ENCODE measurements around the gene CA11.

CA11 gene

DNA sequence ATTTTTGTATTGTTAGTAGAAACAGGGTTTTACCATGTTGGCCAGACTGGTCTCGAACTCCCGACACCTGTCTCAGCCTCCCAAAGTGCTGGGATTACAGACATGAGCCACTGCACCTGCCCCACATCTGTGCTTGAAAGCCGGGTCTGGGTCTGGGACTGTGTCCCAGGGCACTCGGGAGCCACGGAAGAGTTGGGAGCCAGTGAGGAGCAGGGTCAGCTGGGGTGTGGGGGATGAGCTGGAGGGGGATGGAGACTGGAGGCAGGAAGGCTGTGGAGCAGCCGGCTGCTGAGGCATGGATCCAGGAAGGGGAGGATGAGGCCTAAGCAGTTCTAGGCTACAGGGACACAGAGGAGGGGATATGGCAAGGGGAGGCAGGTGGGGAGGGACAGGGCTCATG, 50.2 kb downstream of the CA11 start:
- TF ChIP-seq, protein P1, sequence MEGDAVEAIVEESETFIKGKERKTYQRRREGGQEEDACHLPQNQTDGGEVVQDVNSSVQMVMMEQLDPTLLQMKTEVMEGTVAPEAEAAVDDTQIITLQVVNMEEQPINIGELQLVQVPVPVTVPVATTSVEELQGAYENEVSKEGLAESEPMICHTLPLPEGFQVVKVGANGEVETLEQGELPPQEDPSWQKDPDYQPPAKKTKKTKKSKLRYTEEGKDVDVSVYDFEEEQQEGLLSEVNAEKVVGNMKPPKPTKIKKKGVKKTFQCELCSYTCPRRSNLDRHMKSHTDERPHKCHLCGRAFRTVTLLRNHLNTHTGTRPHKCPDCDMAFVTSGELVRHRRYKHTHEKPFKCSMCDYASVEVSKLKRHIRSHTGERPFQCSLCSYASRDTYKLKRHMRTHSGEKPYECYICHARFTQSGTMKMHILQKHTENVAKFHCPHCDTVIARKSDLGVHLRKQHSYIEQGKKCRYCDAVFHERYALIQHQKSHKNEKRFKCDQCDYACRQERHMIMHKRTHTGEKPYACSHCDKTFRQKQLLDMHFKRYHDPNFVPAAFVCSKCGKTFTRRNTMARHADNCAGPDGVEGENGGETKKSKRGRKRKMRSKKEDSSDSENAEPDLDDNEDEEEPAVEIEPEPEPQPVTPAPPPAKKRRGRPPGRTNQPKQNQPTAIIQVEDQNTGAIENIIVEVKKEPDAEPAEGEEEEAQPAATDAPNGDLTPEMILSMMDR (IDR thresholded peaks at IDR 0.05; ENCODE audit: extremely low read depth, insufficient read depth, missing control alignments): no peak
- DNase-seq (ENCODE audit: low spot score): no peak
- in situ Hi-C loops (cut with MboI; ENCODE audit: low pct_unique_long_range_greater_than_20kb, low sequenced_read_pairs, unreplicated experiment): no loop called here

DNA sequence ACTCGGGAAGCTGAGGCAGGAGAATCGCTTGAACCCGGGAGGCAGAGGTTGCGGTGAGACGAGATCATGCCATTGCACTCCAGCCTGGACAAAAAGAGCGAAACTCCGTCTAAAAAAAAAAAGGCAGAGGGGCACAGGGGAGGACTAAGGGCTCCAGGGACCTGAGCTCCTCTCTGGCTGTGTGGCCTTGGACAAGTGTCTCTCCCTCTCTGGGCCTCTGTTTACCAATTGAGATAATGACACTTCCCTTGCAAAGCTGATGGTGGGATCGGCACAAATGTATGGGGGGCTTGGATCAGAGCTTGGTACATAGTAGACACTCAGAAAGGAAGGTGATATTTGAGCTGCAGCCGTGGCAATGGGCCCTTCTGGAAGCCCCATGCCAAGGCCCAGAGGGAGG, 50.8 kb downstream of the CA11 start:
- DNase-seq (ENCODE audit: low spot score): no peak
- TF ChIP-seq, protein P1 (IDR thresholded peaks at IDR 0.05; ENCODE audit: extremely low read depth, insufficient read depth, missing control alignments): no peak
- in situ Hi-C loops (cut with MboI; ENCODE audit: low pct_unique_long_range_greater_than_20kb, low sequenced_read_pairs, unreplicated experiment): no loop called here

DNA sequence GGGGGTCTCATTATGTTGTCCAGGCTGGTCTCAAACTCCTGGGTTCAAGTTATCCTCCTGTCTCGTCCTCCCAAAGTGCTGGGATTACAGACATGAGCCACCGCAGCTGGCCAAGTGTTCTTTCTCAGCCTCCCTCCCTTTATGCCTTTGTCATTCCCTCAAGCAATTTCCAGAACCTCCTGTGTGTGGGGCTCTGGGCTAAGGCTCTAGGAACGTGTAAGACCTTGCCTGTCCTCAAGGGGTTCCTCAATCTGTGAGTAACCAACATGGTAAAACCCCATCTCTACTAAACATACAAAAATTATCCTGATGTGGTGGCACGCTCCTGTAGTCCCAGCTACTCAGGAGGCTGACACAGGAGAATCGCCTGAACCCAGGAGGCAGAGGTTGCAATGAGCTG, 55.0 kb downstream of the CA11 start:
- DNase-seq (ENCODE audit: low spot score): no peak
- in situ Hi-C loops (cut with MboI; ENCODE audit: low pct_unique_long_range_greater_than_20kb, low sequenced_read_pairs, unreplicated experiment): no loop called here
- TF ChIP-seq, protein P1 (IDR thresholded peaks at IDR 0.05; ENCODE audit: extremely low read depth, insufficient read depth, missing control alignments): no peak

DNA sequence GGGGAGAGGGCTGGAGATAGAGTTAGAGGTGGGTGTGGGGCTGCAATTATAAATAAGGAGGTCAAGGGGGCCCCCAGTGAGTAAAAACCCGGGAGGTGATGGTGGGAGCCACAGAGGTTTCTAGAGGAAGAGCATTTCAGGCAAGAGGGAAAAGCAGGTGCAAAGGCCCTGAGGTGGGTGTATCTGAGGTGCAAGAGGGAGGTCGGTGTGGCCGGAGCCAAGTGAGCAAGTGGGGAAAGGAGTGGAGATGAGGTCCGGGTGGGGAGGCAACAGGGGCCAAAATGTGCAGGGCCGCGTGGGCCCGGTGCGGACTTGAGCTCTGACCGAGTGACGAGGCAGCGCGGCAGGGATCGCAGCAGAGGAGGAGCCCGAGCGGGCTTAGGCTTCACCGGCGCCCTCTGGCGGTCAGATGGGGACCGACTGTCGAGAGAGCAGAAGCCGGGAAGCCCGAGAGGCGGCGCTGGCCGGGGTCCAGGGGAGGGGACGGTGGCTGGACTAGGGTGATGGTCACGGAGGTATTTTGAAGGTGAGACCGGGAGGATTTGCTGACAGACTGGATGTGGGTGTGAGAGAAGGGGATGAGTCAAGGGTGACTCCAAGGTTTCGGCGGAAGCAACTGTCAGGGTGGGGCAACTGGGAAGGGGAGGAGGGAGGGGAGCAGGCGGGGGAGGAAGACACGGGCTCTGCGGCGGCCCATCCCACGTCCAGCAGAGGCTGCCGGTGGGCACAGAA, 57.2 kb downstream of the CA11 start:
- in situ Hi-C loops (cut with MboI; ENCODE audit: low pct_unique_long_range_greater_than_20kb, low sequenced_read_pairs, unreplicated experiment): loop anchor here (5.0 to 10.0 kb wide), 2 partner anchors 82 to 274 kb away; no protein-coding TSS in a partner anchor
- DNase-seq (ENCODE audit: low spot score): peak; percentile 89

More for the DNA sequence above, 57.2 kb downstream of the CA11 start:
- TF ChIP-seq, protein P1 (IDR thresholded peaks at IDR 0.05; ENCODE audit: extremely low read depth, insufficient read depth, missing control alignments): peak; percentile 98
